Coronary artery (tissue), 2 donors: ENCODE data around the gene ADGB.
"Not testable (repeated sequence)": the region's sequence is repeated elsewhere in the genome, so short reads cannot be mapped to it uniquely, and the experiment has no call there.

Source experiments
- DNase-seq: peaks from one replicate; pipeline ENCODE4 v3.0.0-alpha.2; 2017; ENCODE audit warnings: low spot score
- H3K27ac ChIP-seq, 2 donors: fragments of 200-600 bp; sonication (generic); one replicate each; pipeline ENCODE4 v1.5.1; 2016 to 2019
- H3K4me3 ChIP-seq: fragments of 200-600 bp; sonication (generic); 2 replicates; pipeline ENCODE4 v1.5.1; 2016; ENCODE audit warnings: mild to moderate bottlenecking, moderate library complexity
- CTCF ChIP-seq: fragments of 200-600 bp; sonication (generic); IDR thresholded peaks from one replicate; pipeline ENCODE4 v1.5.1; 2019; ENCODE audit warnings: antibody characterized with exemption

ADGB gene

GRCh38 chr6:146840216-146840615 lies 241.4 kb downstream of the ADGB start:
- Histone ChIP-seq H3K4me3 (no peak overlapping the region), H3K27ac (no peak overlapping the region)
- no peak for DNase-seq
- no peak for TF ChIP-seq CTCF

- DNase-seq: no peak
- no peak for TF ChIP-seq CTCF
- no peak overlapping the region for H3K4me3 ChIP-seq
- H3K27ac ChIP-seq: no peak overlapping the region
Measured at GRCh38 chr6:146840641-146841040, 241.9 kb downstream of the ADGB start.

- no peak for DNase-seq
- Histone ChIP-seq H3K27ac (no peak overlapping the region), H3K4me3 (no peak overlapping the region)
- no peak for TF ChIP-seq CTCF
Measured at GRCh38 chr6:146847426-146847825, 248.7 kb downstream of the ADGB start.

DNA sequence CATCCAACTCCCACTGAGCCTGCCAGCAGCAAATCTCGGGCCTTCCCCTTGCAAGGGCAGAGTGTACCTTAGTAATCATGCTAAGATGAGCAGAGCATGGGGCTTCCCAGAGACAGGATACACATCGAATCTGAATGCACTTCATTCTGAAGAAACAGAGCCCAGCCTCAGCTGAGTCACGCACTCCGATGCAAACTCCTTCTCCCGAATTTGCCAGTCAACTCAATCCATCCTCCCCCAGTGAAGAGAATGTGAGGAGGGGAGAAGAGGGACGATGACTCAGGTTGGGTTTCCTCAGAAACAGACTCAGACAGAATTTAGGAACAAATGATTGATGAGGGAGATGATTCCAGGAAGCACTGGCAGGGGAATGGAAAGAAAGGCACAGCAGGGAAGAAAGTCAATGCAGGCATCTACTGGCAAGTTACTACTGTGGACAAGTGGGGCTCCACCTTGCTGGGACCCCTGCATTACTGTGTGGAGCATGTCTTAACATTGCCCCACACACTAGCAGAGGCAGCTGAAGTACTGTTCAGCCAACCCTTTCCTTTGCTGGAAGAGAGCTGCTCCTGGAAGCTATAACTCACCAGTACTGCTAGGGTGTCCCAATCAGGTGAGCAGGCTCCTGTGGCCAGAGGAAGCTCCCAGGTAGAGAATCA lies 251.6 kb downstream of the ADGB start:
- no peak for TF ChIP-seq CTCF
- H3K27ac ChIP-seq: no peak overlapping the region
- no peak overlapping the region for H3K4me3 ChIP-seq
- DNase-seq: no peak

GRCh38 chr6:146850981-146851380 lies 252.2 kb downstream of the ADGB start:
- no peak for DNase-seq
- TF ChIP-seq CTCF: no peak
- no peak overlapping the region for H3K4me3 ChIP-seq
- no peak overlapping the region for H3K27ac ChIP-seq

DNA sequence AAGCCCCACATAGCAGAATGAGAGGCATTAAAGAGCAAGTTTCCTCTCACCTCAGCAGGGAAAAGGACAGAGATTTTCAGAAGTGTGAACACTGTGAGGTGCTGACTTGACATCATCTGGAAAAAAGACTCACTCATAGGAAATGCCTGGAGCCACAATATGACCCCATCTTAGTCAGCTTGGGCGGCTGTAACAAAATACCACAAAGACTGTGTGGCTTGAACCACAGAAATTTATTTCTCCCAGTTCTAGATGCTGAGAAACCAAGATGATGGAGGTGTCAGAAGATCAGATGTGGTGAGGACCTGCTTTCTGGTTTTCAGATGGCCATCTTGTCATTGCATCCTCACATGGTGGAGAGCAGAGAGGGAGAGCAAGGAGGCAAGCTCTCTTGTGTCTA lies 253.1 kb downstream of the ADGB start:
- no peak for TF ChIP-seq CTCF
- no peak overlapping the region for H3K27ac ChIP-seq
- DNase-seq: no peak
- no peak overlapping the region for H3K4me3 ChIP-seq

DNA sequence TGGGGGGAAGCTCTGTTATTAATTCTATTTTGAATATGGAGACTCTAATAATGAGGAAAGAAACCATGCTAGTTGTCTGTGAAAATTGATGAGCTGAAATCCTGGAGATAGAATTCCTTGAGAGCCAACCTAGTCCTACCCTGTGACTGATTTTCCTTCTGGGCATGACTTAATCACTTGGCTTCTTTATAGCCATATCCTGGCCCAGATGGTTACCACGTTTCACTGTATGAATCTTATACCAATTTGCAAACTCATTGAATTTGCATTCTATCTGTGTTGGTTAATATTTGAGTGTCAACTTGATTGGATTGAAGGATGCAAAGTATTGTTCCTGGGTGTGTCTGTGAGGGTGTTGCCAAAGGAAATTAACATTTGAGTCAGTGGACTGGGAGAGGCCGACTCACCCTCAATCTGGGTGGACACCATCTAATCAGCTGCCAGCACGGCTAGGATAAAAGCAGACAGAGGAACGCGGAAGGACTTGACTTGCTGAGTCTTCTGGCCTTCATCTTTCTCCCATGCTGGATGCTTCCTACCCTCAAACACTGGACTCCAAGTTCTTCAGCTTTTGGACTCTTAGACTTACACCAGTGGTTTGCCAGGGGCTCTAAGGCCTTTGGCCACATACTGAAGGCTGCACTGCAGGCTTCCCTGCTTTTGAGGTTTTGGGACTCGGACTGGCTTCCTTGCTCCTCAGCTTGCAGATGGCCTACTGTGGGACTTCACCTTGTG lies 255.9 kb downstream of the ADGB start:
- not testable (repeated sequence) for H3K4me3 ChIP-seq, DNase-seq, H3K27ac ChIP-seq
